Loucy (cell line): ENCODE measurements around the gene MTMR2.
"Not testable (repeated sequence)": the region's sequence is repeated elsewhere in the genome, so short reads cannot be mapped to it uniquely, and the experiment has no call there.

ENCODE experiments used
- H2AFZ ChIP-seq: fragments of 200-600 bp; sonication (generic); 2 replicates; pipeline ENCODE4 v1.6.0; 2016; ENCODE audit warnings: antibody characterized with exemption, mild to moderate bottlenecking, low read length, moderate library complexity
- H3F3A ChIP-seq: fragments of 200-600 bp; 2 replicates; pipeline ENCODE4 v1.6.0; 2016; ENCODE audit warnings: antibody characterized with exemption, low read depth, mild to moderate bottlenecking
- H3K27me3 ChIP-seq: fragments of 200-600 bp; sonication (generic); 2 replicates; pipeline ENCODE4 v1.6.1; 2014; ENCODE audit warnings: low read length, mild to moderate bottlenecking; ENCODE audit not compliant: insufficient read depth, poor library complexity, severe bottlenecking
- H3K36me3 ChIP-seq: fragments of 200-600 bp; sonication (generic); 2 replicates; pipeline ENCODE4 v1.6.1; 2016; ENCODE audit warnings: low read length; ENCODE audit not compliant: insufficient read depth
- H3K4me1 ChIP-seq: fragments of 200-600 bp; sonication (generic); 2 replicates; pipeline ENCODE4 v1.5.1; 2014; ENCODE audit warnings: low read length, mild to moderate bottlenecking; ENCODE audit not compliant: insufficient read depth, poor library complexity, severe bottlenecking
- H3K4me2 ChIP-seq: fragments of 200-600 bp; sonication (generic); 2 replicates; pipeline ENCODE4 v1.6.0; 2014; ENCODE audit warnings: antibody characterized with exemption, low read length, low read depth, mild to moderate bottlenecking; ENCODE audit not compliant: poor library complexity, severe bottlenecking
- H3K4me3 ChIP-seq: fragments of 200-600 bp; sonication (generic); 2 replicates; pipeline ENCODE4 v1.5.1; 2014; ENCODE audit warnings: low read length, mild to moderate bottlenecking, mixed read lengths; ENCODE audit not compliant: poor library complexity, severe bottlenecking
- H3K79me2 ChIP-seq: fragments of 200-600 bp; sonication (generic); 2 replicates; pipeline ENCODE4 v1.6.1; 2014; ENCODE audit warnings: low read length; ENCODE audit not compliant: insufficient read depth
- H3K9ac ChIP-seq: fragments of 200-600 bp; sonication (generic); 2 replicates; pipeline ENCODE4 v1.6.0; 2014; ENCODE audit warnings: mild to moderate bottlenecking, low read depth, low read length, moderate library complexity; ENCODE audit not compliant: poor library complexity, severe bottlenecking
- H3K9me2 ChIP-seq: fragments of 200-600 bp; sonication (generic); replicated peaks from 2 replicates; pipeline ENCODE4 v1.6.1; 2016; ENCODE audit warnings: low read depth, low read length, mixed read lengths
- H3K9me3 ChIP-seq: fragments of 200-600 bp; sonication (generic); 2 replicates; pipeline ENCODE4 v1.6.1; 2014; ENCODE audit warnings: mild to moderate bottlenecking, antibody characterized with exemption, low read length, low read depth; ENCODE audit not compliant: insufficient read depth
- H4K20me1 ChIP-seq: fragments of 200-600 bp; sonication (generic); 2 replicates; pipeline ENCODE4 v1.6.0; 2014; ENCODE audit warnings: antibody characterized with exemption, low read length, mild to moderate bottlenecking; ENCODE audit not compliant: insufficient read depth, poor library complexity, severe bottlenecking
- EZH2phosphoT487 ChIP-seq: fragments of 200-600 bp; IDR thresholded peaks from 2 replicates; pipeline ENCODE4 v1.6.1; 2018; ENCODE audit warnings: antibody characterized with exemption, mild to moderate bottlenecking, moderate library complexity, borderline replicate concordance
- TF ChIP-seq, protein P1 (sequence below): fragments of 200-600 bp; sonication (generic); conservative IDR thresholded peaks from 2 replicates; pipeline ENCODE4 v1.5.1; 2014; ENCODE audit warnings: mild to moderate bottlenecking, antibody characterized with exemption, low read length

Gene MTMR2

DNA sequence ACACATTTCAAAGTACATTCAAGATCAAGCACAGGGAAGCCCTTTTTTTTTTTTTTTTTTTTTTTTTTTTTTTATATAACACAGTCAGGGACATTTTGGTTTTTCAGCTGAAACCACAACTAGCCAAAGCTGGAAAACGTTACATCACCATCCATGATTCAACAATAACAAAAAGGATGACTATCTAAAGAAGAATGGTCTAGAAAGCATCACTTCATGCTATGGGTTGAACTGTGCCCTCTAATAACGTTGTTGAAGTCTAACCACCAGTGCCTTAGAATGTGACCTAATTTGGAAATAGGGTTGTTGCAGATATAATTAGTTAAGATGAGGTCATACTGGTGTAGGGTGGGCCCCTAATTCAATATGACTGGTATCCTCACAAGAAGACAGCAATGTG is 46.6 kb downstream of the MTMR2 start:
- Histone ChIP-seq H3K36me3 (peaks cover 18% of the 10 kb centered on the region), H3K9ac (no peak overlapping the region), H3K4me2 (no peak overlapping the region)

DNA sequence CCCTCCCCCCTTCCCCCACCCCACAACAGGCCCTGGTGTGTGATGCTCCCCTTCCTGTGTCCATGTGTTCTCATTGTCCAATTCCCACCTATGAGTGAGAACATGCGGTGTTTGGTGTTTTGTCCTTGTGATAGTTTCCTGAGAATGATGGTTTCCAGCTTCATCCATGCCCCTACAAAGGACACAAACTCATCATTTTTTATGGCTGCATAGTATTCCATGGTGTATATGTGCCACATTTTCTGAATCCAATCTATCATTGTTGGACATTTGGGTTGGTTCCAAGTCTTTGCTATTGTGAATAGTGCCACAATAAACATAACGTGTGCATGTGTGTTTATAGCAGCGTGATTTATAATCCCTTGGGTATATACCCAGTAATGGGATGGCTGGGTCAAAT is 53.0 kb downstream of the MTMR2 start:
- H2AFZ ChIP-seq, H3K9me2 ChIP-seq, H4K20me1 ChIP-seq, H3K9me3 ChIP-seq, H3K36me3 ChIP-seq, H3K4me1 ChIP-seq, H3K79me2 ChIP-seq, H3K4me2 ChIP-seq, H3K4me3 ChIP-seq, H3F3A ChIP-seq, H3K9ac ChIP-seq, H3K27me3 ChIP-seq: not testable (repeated sequence)

More for the DNA sequence above, 46.6 kb downstream of the MTMR2 start:
- no peaks in the 10 kb centered on the region for H3K4me1 ChIP-seq
- TF ChIP-seq EZH2phosphoT487, result no peak
- TF ChIP-seq, protein P1, sequence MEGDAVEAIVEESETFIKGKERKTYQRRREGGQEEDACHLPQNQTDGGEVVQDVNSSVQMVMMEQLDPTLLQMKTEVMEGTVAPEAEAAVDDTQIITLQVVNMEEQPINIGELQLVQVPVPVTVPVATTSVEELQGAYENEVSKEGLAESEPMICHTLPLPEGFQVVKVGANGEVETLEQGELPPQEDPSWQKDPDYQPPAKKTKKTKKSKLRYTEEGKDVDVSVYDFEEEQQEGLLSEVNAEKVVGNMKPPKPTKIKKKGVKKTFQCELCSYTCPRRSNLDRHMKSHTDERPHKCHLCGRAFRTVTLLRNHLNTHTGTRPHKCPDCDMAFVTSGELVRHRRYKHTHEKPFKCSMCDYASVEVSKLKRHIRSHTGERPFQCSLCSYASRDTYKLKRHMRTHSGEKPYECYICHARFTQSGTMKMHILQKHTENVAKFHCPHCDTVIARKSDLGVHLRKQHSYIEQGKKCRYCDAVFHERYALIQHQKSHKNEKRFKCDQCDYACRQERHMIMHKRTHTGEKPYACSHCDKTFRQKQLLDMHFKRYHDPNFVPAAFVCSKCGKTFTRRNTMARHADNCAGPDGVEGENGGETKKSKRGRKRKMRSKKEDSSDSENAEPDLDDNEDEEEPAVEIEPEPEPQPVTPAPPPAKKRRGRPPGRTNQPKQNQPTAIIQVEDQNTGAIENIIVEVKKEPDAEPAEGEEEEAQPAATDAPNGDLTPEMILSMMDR, result no peak
- H2AFZ ChIP-seq, result no peak overlapping the region
- no peaks in the 10 kb centered on the region for H3K9me2 ChIP-seq
- H3F3A ChIP-seq, result no peaks in the 10 kb centered on the region
- no peaks in the 10 kb centered on the region for H4K20me1 ChIP-seq
- H3K79me2 ChIP-seq, result no peaks in the 10 kb centered on the region
- H3K4me3 ChIP-seq, result no peak overlapping the region
- no peaks in the 10 kb centered on the region for H3K9me3 ChIP-seq
- no peaks in the 10 kb centered on the region for H3K27me3 ChIP-seq

DNA sequence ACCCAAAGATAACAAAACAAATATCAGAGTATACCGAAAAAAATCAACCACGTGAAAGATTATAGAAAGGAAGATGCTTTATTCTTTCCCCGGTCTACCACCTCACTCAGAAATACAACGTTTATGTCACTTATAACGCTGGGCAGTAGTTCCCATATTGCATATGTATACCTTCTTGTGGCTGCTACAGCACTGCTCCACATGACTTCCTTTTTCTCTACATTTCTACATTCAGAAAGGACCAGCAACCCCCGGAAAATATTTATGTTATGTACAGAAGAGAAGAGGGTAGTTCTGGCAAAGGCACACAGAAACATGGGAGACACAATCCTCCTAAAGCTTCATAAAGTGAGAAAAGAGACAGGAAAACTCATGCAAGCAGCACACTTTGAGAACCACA is 56.8 kb downstream of the MTMR2 start:
- H2AFZ ChIP-seq, result no peak overlapping the region
- H3K4me1 ChIP-seq, result no peaks in the 10 kb centered on the region
- H3K27me3 ChIP-seq, result no peaks in the 10 kb centered on the region
- H3K4me2 ChIP-seq, result no peak overlapping the region
- no peaks in the 10 kb centered on the region for H3K9me3 ChIP-seq
- no peak overlapping the region for H3K9ac ChIP-seq
- H4K20me1 ChIP-seq, result no peaks in the 10 kb centered on the region
- TF ChIP-seq EZH2phosphoT487, result no peak
- TF ChIP-seq, protein P1, result no peak
- H3K79me2 ChIP-seq, result no peaks in the 10 kb centered on the region
- no peaks in the 10 kb centered on the region for H3K9me2 ChIP-seq
- H3K36me3 ChIP-seq, result peaks cover 20% of the 10 kb centered on the region; the same call in 1 of the 2 replicates
- H3K4me3 ChIP-seq, result no peak overlapping the region
- no peaks in the 10 kb centered on the region for H3F3A ChIP-seq

DNA sequence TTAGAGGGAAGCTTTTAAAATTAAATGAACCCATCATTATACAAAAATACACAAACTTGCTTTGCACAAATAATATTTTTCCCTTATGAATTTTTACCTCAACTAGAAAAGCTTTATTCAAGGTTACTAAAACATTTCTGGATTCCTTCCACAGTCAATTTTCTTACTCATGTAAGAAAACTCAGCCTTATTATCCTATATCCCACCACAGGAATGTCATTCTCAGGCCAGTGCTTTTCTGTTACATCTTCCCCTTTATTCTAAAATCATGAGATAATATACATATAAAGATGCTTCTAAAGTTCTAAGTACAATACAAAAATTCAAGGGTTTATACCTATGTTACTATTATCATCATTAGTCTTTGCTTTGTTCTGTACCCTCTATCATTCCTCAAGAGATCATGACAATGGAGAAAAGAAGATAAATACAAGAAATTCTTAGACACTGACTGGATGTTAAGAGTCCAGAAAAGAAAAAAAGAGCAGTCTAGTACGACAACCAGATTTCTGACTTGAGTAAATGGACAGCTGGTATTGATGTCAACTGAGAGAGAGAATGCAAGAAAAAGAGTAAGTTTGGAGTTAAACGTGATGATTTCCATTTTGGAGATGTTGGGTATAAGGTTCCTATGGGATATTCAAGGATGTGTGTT is 60.3 kb downstream of the MTMR2 start:
- Histone ChIP-seq H2AFZ (no peak overlapping the region), H3K4me1 (no peaks in the 10 kb centered on the region), H3K9me3 (no peaks in the 10 kb centered on the region), H3K9ac (no peak overlapping the region), H3K4me2 (no peak overlapping the region), H3K36me3 (peaks cover 27% of the 10 kb centered on the region; the same call in 1 of the 2 replicates), H3K4me3 (no peak overlapping the region), H3F3A (no peaks in the 10 kb centered on the region), H3K79me2 (no peaks in the 10 kb centered on the region), H3K9me2 (no peaks in the 10 kb centered on the region), H4K20me1 (no peaks in the 10 kb centered on the region), H3K27me3 (no peaks in the 10 kb centered on the region)
- no peak for TF ChIP-seq EZH2phosphoT487
- TF ChIP-seq, protein P1, result no peak

DNA sequence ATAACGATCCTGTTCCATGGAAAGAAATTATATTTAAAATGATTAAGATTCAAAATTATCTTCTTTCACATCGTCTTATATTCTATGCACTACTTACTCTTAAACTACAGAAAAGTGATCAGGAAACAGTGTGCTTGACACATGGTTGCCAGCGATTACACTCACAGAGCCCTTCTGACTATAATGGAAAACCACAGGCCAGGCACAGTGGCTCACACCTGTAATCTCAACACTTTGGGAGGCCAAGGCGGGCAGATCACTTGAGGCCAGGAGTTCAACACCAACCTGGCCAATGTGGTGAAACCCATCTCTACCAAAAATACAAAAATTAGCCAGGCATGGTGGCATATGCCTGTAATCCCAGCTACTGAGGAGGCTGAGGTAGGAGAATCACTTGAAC is 63.9 kb downstream of the MTMR2 start:
- not testable (repeated sequence) for H3K9me3 ChIP-seq, H3K9ac ChIP-seq, H3K4me1 ChIP-seq, H3F3A ChIP-seq, H3K4me3 ChIP-seq, H4K20me1 ChIP-seq, H2AFZ ChIP-seq, H3K4me2 ChIP-seq, H3K9me2 ChIP-seq, H3K27me3 ChIP-seq, H3K79me2 ChIP-seq
- H3K36me3 ChIP-seq, result peaks cover 53% of the 10 kb centered on the region; the same call in 1 of the 2 replicates
